GM18505 (cell line): ENCODE data around the gene MALAT1.
A peak's percentile ranks its signal among the peaks of the same experiment; 100 is the strongest.
"Not testable (repeated sequence)": the region's sequence is repeated elsewhere in the genome, so short reads cannot be mapped to it uniquely, and the experiment has no call there.

Experiments
- ATAC-seq: cut with Tn5 transposase; IDR thresholded peaks from one replicate; pipeline ENCODE4 v1.9.1; 2021; ENCODE audit not compliant: unreplicated experiment
- POLR2A ChIP-seq: IDR thresholded peaks from 4 replicates; pipeline ENCODE4 v1.6.1; 2011; ENCODE audit warnings: borderline replicate concordance; ENCODE audit not compliant: insufficient read depth, insufficient read length; ENCODE audit errors: extremely low read depth

The MALAT1 gene

DNA sequence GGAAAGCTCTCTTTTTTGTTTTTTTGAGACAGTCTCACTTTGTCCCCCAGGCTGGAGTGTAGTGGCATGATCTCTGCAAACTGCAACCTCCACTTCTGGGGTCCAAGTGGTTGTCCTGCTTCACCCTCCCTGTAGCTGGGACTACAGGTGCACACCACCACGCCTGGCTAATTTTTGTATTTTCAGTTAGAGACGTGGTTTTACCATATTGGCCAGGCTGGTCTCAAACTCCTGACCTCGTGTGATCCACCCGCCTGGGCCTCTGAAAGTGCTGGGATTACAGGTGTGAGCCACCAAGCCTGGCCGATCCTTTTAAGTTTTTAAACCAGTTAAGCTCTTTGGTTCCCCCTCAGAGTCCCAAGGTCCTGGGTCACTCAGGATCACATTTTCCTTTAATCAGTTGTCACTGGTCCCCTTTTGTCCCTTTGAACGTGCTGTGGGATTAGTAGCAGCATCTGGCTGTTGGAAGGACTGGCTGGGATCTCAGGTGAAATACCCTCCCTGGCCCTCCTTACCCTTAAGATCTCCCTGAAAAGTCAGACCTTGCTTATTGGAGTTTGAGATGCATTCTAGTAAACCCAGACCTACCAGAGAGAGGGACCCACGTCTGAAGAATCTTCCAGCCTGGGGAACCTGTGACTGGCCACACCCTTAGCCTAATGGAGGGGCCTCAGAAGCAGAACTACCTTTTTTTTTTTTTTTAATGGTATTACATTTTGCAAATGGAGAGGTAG is 8.1 kb downstream of the MALAT1 start:
- TF ChIP-seq POLR2A: no peak
- ATAC-seq: peak; percentile 35

DNA sequence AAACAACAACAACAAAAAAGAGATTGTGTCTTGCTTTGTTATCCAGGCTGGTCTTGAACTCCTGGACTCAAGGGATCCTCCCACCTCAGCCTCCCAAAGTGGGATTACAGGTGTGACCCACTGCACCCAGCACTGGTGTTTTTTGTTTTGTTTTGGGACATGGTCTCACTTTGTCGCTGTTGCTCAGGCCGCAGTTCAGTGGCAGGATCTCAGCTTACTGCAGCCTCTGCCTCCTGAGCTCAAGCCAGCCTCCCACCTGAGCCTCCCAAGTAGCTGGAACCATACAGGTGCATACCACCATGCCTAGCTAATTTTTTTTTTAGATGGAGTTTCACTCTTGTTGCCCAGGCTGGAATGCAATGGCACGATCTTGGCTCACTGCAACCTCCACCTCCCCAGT is 13.5 kb downstream of the MALAT1 start:
- ATAC-seq: not testable (repeated sequence)

DNA sequence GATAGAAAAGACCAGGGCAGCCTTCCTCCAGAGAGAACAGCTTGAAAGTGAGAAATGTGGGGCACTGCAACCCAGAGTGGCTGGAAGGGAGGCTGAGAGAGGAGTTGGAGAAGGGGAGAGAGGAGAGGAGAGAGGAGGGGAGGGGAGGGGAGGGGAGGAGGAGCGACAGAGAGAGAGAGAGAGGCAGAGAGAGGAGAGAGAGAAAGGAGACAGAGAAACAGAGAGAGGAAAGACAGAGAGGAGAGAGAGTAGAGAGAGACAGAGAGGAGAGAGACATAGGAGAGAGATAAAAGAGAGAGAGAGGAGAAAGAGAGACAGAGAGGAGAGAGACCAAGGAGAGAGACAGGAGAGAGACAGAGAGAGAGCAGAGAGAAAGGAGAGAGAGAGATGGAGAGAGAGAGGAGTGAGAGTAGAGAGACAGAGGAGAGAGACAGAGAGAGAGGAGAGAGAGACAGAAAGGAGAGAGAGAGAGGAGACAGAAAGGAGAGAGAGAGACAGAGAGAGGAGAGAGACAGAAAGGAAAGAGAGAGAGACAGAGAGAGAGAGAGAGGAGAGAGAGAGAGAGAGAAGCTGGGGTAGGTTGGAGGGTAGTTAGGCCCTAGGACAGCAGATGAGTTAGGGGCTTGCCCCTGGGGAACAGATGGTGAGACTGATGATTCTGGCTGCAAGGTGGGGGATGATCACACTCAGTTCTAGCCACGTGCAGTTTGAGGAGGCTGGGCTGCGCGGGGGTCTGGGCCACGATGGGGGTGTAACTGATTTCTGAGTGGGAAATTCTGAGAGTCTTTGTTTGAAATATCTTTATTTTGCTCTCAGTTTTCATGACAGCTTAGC is 17.5 kb downstream of the MALAT1 start:
- no peak for TF ChIP-seq POLR2A
- no peak for ATAC-seq

DNA sequence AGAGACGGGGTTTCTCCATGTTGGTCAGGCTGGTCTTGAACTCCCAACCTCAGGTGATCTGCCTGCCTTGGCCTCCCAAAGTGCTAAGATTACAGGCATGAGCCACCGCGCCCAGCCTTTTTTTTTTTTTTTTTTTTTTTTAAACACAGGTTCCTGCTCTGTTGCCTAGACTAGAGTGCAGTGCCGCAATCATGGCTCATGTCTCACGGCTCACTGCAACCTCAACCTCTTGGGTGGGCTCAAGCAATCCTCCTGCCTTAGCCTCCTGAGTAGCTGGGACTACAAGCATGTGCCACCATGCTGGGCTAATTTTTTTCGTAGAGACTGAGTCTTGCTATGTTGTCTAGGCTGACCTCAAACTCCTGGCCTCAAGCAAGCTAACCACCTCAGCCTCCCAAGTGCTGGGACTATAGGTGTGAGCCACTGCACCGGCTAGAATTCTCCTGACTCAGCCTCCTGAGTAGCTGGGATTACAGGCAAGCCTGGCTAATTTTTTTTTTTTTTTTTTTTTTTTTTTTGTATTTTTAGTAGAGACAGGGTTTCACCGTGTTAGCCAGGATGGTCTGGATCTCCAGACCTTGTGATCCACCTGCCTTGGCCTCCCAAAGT is 20.2 kb downstream of the MALAT1 start:
- ATAC-seq: not testable (repeated sequence)

DNA sequence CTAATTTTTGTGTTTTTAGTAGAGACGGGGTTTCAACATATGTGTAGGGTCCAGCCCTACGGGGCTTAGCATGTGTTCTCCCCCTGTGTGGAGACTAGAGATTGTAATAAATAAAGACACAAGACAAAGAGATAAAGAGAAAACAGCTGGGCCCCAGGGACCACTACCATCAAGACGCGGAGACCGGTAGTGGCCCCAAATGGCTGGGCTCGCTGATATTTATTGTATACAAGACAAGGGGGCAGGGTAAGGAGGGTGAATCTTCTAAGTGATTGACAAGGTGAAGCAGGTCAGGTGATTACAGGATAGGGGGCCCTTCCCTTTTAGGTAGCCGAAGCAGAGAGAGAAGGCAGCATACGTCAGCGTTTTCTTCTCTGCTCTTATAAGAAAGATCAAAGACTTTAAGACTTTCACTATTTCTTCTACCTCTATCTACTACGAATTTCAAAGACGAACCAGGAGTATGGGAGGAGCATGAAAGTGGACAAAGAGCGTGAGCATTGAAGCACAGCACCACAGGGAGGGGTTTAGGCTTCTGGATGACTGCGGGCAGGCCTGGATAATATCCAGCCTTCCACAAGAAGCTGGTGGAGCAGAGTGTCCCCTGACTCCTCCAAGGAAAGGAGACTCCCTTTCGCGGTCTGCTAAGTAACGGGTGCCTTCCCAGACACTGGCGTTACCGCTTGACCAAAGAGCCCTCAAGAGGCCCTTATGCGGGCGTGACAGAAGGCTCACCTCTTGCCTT is 23.1 kb downstream of the MALAT1 start:
- ATAC-seq: not testable (repeated sequence)

DNA sequence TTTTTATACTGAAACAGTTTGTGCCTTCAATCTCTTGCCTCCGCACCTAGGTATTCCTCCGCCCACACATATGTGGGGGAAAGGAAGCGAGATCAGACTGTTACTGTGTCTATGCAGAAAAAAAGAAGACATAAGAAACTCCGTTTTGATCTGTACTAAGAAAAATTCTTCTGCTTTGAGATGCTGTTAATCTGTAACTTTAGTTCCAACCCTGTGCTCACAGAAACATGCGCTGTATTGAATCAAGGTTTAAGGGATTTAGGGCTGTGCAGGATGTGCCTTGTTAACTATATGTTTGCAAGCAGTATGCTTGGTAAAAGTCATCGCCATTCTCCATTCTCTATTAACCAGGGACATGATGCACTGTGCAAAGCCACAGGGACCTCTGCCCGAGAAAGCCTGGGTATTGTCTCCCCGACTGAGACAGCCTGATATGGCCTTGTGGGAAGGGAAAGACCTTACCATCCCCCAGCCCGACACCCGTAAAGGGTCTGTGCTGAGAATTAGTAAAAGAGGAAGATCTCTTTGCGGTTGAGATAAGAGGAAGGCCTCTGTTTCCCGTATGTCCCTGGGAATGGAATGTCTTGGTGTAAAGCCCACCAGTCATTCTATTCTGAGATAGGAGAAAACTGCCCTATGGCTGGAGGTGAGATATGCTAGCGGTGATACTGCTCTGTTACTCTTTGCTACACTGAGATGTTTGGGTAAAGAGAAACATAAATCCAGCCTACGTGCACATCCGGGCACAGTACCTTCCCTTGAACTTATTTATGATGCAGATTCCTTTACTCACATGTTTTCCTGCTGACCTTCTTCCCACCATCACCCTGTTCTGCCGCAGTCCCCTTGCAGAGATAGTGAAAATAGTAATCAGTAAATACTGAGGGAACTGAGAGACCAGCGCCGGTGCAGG is 24.1 kb downstream of the MALAT1 start:
- not testable (repeated sequence) for ATAC-seq

DNA sequence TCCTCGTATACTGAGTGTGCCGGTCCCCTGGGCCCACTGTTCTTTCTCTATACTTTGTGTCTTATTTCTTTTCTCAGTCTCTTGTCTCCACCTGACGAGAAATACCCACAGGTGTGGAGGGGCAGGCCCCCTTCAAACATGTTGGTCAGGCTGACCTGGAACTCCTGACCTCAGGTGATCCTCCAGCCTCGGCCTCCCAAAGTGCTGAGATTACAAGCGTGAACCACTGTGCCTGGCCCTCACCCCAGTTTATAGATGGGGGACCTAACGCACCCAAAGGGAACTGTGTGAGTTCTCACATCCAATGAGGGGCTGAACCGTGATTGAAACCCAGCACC is 24.8 kb downstream of the MALAT1 start:
- not testable (repeated sequence) for ATAC-seq

DNA sequence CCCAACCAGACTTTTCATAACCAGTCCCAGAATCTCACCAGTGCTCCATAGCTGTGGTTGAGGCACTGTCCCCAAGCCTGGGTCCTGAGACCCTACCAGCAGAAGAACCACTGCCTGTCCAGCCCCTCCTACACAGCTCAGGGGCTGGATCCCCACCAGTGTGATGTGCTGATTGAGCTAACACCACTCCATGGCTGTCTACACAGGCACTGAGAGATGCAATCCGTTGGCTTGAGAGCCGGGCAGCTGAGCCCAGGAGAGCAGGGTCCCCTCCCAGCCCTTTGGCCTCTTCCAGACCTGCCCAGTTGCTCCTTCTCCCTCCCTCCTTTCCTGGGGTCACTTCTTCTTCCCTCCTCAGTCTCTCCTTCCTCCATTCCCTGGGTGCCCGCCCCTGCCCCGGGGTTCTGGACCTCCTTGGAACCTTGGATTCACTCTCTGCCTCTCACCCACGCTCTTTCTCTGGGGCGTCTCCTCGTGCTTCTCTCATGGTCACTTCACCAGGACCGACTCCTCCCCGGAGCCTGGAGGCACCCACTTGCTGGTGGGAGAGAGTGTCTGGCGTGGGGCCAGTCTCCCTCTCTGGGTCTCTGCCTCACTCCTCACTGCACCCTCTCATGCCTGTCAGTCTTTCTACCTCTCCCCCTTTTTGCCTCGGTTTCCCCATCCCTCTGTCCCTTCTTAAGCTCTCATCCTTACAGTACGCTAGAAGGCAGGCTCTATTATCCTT is 25.3 kb downstream of the MALAT1 start:
- ATAC-seq: no peak
- no peak for TF ChIP-seq POLR2A

DNA sequence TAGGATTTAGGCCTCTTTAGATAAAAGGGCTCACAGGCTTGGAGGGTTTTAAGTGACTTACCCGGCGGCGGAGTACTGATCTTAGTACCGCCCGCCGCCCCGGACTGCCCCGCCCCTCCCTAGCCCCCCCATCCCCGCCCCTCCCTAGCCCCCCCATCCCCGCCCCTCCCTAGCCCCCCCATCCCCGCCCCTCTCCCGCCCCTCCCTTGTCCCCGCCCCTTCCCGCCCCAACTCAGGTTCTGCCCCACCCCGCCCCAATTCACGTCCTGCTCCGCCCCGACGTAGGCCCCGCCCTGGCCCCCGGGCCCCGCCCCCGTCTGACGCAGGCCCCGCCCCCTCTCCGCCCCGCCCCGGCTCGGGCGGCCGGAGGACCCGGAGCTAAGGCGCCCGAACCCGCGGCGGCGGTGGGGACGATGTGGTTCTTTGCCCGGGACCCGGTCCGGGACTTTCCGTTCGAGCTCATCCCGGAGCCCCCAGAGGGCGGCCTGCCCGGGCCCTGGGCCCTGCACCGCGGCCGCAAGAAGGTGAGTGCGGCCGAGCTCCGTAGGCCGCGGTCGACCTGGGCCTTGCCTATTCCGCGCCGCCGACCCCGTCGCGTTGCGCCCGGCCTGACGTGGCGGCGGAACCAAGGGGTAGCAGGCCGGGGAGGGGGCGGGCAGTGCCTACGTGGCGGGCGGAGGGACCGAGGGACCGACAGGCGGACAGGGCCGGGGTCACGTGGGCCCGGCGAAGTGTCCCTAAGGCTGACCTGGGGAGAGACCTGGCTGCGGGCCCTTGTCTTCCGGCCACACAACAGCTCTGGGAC is 26.1 kb downstream of the MALAT1 start, which contains the start of gene SCYL1:
SCYL1 (plus strand) TSS at position 343 of the 805 bp plus-strand sequence; CDS start at position 414, 71 bp downstream.
- TF ChIP-seq POLR2A: peak; percentile 69
- ATAC-seq: peak; percentile 64

DNA sequence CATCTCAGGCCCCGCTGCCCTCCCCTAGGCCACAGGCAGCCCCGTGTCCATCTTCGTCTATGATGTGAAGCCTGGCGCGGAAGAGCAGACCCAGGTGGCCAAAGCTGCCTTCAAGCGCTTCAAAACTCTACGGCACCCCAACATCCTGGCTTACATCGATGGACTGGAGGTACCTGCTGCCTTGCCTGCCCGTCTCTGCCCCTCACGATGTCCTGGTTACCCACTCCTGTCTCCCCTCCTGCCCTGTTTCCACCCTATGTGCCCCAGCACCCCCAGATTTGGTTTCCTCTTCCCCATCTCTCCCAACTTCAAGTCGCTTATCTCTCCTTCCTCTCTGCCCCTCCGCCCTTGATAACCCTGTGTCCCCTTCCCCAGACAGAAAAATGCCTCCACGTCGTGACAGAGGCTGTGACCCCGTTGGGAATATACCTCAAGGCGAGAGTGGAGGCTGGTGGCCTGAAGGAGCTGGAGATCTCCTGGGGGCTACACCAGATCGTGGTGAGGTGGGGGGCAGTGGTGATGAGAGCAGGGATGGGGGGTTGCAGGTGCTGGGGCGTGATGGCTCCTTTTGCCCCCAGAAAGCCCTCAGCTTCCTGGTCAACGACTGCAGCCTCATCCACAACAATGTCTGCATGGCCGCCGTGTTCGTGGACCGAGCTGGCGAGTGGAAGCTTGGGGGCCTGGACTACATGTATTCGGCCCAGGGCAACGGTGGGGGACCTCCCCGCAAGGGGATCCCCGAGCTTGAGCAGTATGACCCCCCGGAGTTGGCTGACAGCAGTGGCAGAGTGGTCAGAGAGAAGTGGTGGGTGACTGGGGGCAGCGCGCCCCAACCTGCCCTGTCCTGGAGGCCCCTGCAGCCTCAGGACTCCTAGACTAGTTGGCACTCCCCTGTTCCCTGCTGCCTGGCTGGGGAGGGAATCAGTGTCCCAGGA is 27.0 kb downstream of the MALAT1 start:
- ATAC-seq: no peak

DNA sequence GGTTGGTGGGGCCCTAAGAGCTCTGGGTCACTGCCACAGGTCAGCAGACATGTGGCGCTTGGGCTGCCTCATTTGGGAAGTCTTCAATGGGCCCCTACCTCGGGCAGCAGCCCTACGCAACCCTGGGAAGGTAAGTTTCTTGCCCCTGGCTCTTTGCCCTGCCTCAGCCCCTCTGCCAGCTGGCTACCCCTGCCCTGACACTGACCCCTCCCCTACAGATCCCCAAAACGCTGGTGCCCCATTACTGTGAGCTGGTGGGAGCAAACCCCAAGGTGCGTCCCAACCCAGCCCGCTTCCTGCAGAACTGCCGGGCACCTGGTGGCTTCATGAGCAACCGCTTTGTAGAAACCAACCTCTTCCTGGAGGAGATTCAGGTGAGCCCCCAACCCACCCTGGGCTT is 27.9 kb downstream of the MALAT1 start:
- no peak for ATAC-seq
- TF ChIP-seq POLR2A: no peak

More for the DNA sequence above, 27.0 kb downstream of the MALAT1 start:
- no peak for TF ChIP-seq POLR2A
